Kidney capillary endothelial cell (primary cell): ENCODE results near the gene MFRP.
"Not testable (repeated sequence)": the region's sequence is repeated elsewhere in the genome, so short reads cannot be mapped to it uniquely, and the experiment has no call there.

Experiments used
- DNase-seq: peaks from one replicate; pipeline ENCODE4 v3.0.0-alpha.2; 2018; ENCODE audit warnings: low spot score

Gene MFRP

DNA sequence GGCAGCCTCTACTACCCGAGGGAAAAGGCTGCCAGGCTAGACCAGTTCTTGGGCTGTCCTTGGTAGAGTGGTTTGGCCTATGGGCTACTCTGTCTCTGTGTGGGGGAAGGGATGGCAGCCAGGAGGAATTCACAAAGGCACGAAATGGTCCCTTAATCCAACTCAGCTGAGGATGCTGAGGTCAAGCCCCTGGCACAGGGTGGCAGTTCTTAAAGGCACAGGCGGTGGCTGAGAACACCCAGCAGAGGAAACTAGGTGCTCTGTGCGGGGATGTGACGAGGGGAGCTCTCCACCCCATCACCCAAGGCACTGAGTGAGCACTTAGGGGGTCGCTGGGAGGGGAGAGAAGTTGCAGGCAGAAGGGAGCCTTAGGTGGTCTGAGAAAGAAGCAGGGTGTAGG is at the start of gene MFRP:
TSS of gene MFRP (minus strand) at position 101 of the 400 bp plus-strand sequence. CDS start 192 bp downstream, outside the sequence.
- DNase-seq, result no peak

DNA sequence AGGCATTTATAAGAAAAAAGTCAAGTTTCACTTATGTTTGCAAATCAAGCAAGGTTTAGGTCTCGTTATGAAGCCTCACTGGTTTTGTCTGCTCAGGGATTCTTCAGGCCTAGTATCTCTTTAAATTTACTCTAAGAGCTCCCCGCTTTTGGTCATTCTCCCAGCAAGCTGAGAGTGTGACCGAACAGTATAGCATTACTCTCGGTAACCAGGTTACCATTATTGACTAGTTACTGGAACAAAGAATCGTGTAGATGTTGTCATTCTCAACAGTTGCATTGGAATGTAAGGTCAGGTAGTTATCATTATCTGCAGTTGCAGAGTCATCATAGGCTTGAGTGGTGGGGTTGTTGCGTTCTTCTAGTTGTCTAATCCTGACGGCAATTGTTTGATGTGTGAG is 44.8 kb upstream of the MFRP start:
- no peak for DNase-seq

- DNase-seq, result no peak
These were observed 43.2 kb upstream of the MFRP start for GRCh38 chr11:119389611-119390254.

GRCh38 chr11:119388103-119388502 is 41.6 kb upstream of the MFRP start:
- DNase-seq, result no peak

DNA sequence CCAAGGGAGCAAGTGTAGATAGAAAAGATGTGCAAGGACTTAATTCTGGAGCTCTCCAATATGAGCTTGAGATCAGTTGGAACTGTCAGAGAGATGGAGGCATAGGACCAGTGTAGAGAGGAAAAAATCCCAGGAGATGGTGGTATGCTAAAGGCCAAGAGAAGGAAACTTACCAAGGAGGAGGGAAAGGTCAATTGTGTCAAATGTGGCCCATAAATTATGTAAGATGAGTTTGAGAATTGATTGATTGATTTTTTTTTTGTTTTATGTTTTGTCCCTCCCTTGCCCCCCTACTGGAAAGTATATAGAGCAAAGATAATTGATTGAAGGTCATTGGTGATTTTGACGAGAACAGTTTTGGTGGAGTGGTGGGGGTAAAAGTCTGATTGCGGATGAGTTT is 37.8 kb upstream of the MFRP start:
- DNase-seq, result no peak

DNA sequence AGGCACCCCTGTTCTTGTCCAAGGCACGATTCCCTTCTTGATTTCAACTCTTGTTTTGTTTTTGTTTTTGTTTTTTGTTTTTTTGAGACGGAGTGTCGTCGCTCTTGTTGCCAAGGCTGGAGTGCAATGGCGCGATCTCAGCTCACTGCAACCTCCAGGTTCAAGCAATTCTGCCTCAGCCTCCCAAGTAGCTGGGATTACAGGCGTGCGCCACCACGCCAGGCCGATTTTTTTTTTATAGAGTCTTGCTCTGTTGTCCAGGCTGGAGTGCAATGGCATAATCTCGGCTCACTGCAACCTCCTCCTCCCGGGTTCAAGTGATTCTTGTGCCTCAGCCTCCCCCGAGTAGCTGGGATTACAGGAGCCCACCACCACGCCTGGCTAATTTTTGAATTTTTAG is 36.0 kb upstream of the MFRP start:
- DNase-seq, result not testable (repeated sequence)

GRCh38 chr11:119382101-119382500 is 35.6 kb upstream of the MFRP start:
- no peak for DNase-seq

GRCh38 chr11:119381181-119381988 is 34.9 kb upstream of the MFRP start, which contains the start of gene USP2:
TSS of gene USP2 (minus strand) at chr11:119381690. CDS start at chr11:119373480, 8,210 bp downstream.
- peak; percentile 89 for DNase-seq

GRCh38 chr11:119380827-119381180 is 34.3 kb upstream of the MFRP start:
- no peak for DNase-seq

DNA sequence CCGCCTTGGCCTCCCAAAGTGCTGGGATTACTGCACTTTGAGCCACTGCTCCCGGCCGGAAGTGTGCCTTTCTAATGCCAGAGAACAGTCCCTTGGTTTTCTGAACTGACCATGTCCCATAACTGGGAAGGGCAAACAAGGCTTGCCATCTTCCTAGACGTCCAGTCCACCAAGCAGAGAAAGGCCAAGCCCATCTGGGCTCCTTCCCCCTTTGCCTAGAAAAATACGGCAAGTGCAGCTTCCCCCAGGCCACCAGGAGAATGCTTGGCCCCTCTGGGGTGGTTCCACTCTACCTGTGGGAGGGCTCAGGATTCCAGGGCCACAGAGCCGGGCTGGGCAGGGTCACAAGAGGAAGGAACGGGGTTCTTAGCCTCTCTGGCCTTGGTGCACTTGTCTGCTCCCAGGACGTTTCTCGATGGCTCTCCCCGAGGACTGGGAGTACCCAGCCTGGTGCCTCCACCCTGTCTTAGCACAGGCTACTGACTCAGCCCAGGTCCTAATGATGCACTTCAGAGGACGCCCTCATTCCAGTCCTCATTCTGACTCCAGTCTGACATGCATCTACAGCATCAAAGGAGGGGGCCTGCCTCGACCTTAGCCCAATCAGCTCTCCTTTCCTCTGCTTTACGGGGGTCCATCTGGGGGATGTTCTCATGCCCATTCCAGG is 33.8 kb upstream of the MFRP start:
- no peak for DNase-seq

GRCh38 chr11:119378851-119379465 is 32.5 kb upstream of the MFRP start:
- DNase-seq, result no peak

GRCh38 chr11:119377961-119378667 is 31.6 kb upstream of the MFRP start:
- DNase-seq, result no peak

GRCh38 chr11:119377112-119377901 is 30.8 kb upstream of the MFRP start:
- no peak for DNase-seq

DNA sequence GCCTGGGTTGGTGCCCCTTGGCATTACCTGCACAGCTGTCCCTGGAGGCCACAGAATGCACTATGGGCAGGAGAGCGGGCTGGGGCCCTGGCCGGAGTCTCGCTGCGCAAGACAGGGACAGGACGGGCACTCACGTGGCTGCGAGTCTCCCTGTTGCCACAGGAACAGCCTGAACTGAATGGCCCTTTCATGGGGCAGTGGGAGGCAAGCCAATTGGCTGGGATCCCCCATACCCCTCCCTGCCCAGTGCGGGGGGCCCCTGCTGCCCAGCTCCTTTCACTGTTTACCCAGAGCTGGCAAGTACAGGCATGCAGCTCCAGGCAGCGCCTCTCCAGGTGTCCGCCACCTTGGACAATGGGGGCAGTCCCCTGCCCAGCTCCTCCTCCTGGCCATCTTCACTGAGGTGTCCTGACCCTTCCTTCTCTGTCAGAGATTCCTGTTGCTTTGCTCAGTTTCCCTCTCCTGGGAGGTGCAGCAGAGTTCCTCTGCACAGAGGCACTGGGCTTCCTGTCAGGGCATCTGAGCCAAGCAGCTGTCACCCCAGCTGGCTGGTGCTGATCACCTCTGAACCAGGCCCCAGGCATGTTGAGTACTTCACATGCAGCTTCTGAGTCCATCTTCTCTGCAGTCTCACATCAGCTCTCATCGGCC is 29.8 kb upstream of the MFRP start:
- no peak for DNase-seq

GRCh38 chr11:119375337-119376196 is 29.1 kb upstream of the MFRP start:
- DNase-seq, result no peak

DNA sequence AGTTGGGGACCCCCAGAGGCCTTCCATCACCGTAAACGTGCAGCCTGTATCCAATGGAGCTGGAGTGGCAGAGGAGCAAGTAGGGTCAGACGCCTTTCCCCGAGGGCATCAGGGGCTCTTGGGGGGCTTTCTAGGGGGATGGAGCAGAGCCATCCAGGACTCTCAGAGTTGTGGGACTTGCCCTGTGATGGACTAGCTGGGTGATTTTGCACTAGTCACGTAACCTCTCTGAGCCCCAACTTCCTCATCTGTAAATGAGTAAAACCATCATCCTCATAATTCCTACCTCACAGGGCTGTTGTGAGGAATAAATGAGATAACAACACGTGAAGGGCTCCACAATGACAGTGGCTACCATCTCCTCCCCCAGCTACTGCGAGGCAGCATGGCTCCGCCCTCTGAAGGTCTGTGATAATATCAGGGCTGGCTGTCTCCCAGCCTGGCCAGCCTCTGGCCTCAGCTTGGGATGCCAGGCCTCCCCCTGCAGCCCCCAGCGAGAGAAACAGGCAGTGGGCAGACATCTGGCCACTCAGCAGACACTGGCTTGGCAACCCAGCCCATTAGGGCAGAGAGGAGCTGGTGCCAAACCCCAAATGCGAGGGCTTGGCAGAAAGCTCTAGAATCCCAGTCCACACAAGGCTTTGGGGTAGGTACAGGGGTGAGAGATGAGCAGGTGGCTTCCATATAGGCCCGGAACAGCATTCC is 28.3 kb upstream of the MFRP start:
- no peak for DNase-seq

- DNase-seq, result peak; percentile 65
These were observed 27.6 kb upstream of the MFRP start for GRCh38 chr11:119373921-119374631.
